OCI-LY7 (cell line): ENCODE results near the gene CCDC77. TPM values are rescaled to one million over a fixed set of nuclear protein-coding genes. Genes with fewer than 3 reads are reported as not detected.

Source experiments
- BruUV-seq: library from RNA; stranded (reverse); fragments of 400-500 nt; replicated peaks from 2 replicates; lab custom pipeline; 2021; lab: Mats Ljungman, UMichigan
- CTCF ChIA-PET: fragments of 300-600 bp; sonication (Branson Sonifier 250); formaldehyde crosslinking; loops from one replicate; lab custom pipeline; 2022; ENCODE audit warnings: antibody characterized with exemption; ENCODE audit not compliant: unreplicated experiment; lab: Charles Lee
- POLR2A ChIA-PET: fragments of 300-600 bp; sonication (Branson Sonifier 250); formaldehyde crosslinking; loops from one replicate; lab custom pipeline; 2022; ENCODE audit warnings: antibody characterized with exemption; lab: Charles Lee
- DNase-seq: peaks from one replicate; pipeline ENCODE4 v3.0.0-alpha.2; 2015; ENCODE audit warnings: low spot score
- H2AFZ ChIP-seq: fragments of 200-600 bp; sonication (generic), shearing (Covaris generic); 2 replicates; pipeline ENCODE4 v1.6.1; 2014; ENCODE audit warnings: mild to moderate bottlenecking, antibody characterized with exemption, low read length, moderate library complexity
- H3K27ac ChIP-seq: fragments of 200-600 bp; sonication (generic); 2 replicates; pipeline ENCODE4 v1.5.1; 2014; ENCODE audit warnings: mixed run types, low read depth, mild to moderate bottlenecking, moderate library complexity, low read length, inconsistent platforms; ENCODE audit not compliant: poor library complexity, severe bottlenecking
- H3K36me3 ChIP-seq: fragments of 200-600 bp; sonication (generic); 2 replicates; pipeline ENCODE4 v1.6.1; 2014; ENCODE audit warnings: mild to moderate bottlenecking, antibody characterized with exemption, low read length, moderate library complexity, mixed read lengths; ENCODE audit not compliant: insufficient read depth
- H3K4me1 ChIP-seq: fragments of 200-600 bp; sonication (generic); 2 replicates; pipeline ENCODE4 v1.5.1; 2014; ENCODE audit warnings: mild to moderate bottlenecking, low read length; ENCODE audit not compliant: insufficient read depth, poor library complexity, severe bottlenecking
- H3K4me2 ChIP-seq: fragments of 200-600 bp; sonication (generic); 2 replicates; pipeline ENCODE4 v1.6.1; 2014; ENCODE audit warnings: mild to moderate bottlenecking, low read length
- H3K4me3 ChIP-seq: fragments of 200-600 bp; sonication (generic); 2 replicates; pipeline ENCODE4 v1.5.1; 2014; ENCODE audit warnings: mild to moderate bottlenecking, low read depth, low read length; ENCODE audit not compliant: poor library complexity, severe bottlenecking
- H3K79me2 ChIP-seq: fragments of 200-600 bp; sonication (generic); 2 replicates; pipeline ENCODE4 v1.6.1; 2016; ENCODE audit warnings: low read depth, mild to moderate bottlenecking, low read length, moderate library complexity, mixed read lengths; ENCODE audit not compliant: insufficient read depth
- H3K9me2 ChIP-seq: fragments of 200-600 bp; sonication (generic); 2 replicates; pipeline ENCODE4 v1.6.1; 2016; ENCODE audit warnings: mild to moderate bottlenecking, low read length, mixed read lengths; ENCODE audit not compliant: insufficient read depth
- H3K9me3 ChIP-seq: fragments of 200-600 bp; sonication (generic); 2 replicates; pipeline ENCODE4 v1.6.1; 2014; ENCODE audit warnings: mild to moderate bottlenecking, mixed run types, low read length, mixed read lengths
- H4K20me1 ChIP-seq: fragments of 200-600 bp; sonication (generic); 2 replicates; pipeline ENCODE4 v1.6.1; 2014; ENCODE audit warnings: mild to moderate bottlenecking, antibody characterized with exemption, low read length, moderate library complexity, mixed read lengths; ENCODE audit not compliant: insufficient read depth
- CTCF ChIP-seq: fragments of 200-600 bp; sonication (generic); conservative IDR thresholded peaks from 2 replicates; pipeline ENCODE4 v1.5.1; 2014; ENCODE audit warnings: mild to moderate bottlenecking, antibody characterized with exemption, low read length, moderate library complexity, mixed read lengths
- EZH2phosphoT487 ChIP-seq: fragments of 200-600 bp; sonication (generic); IDR thresholded peaks from 2 replicates; pipeline ENCODE4 v1.6.1; 2018; ENCODE audit warnings: low read depth, borderline replicate concordance, mild to moderate bottlenecking, mixed run types, antibody characterized with exemption, low read length, moderate library complexity, mixed read lengths
- intact Hi-C: fragments of 100-400 bp; cut with micrococcal nuclease; formaldehyde crosslinking; loops from one replicate; pipeline ENCODE4 v1.10.0; 2022; ENCODE audit not compliant: unreplicated experiment
- total RNA-seq, 2 experiments: library from RNA; depleted of rRNA in 1 of 2; stranded (reverse); fragments of >200 nt in 1 of 2; shearing (Covaris generic) in 1 of 2; gene quantifications; 2 replicates each; pipeline ENCODE4 v1.2.3, GENCODE V29; 2014 to 2022

The CCDC77 gene
- total RNA-seq, 2 experiments from 2014 or later: 22.2 to 22.5 TPM

- POLR2A ChIA-PET: no interaction called here
- no peaks in the 10 kb centered on the region for H3K4me1 ChIP-seq
These were observed 80.6 kb downstream of the CCDC77 start for GRCh38 chr12:482061-482460.

GRCh38 chr12:484096-484495 is 82.7 kb downstream of the CCDC77 start:
- H3K36me3 ChIP-seq: no peaks in the 10 kb centered on the region
- ChIA-PET POLR2A (interaction anchor here (0.6 kb wide), 1 partner anchor 292 kb away, joined by 4 read pairs; no protein-coding TSS in a partner anchor), CTCF (no interaction called here)
- H2AFZ ChIP-seq: no peak overlapping the region
- H3K4me3 ChIP-seq: no peak overlapping the region
- no TSS peak for BruUV-seq
- no peaks in the 10 kb centered on the region for H3K9me2 ChIP-seq
- no peaks in the 10 kb centered on the region for H4K20me1 ChIP-seq
- H3K4me2 ChIP-seq: no peak overlapping the region
- no peaks in the 10 kb centered on the region for H3K79me2 ChIP-seq
- no peak overlapping the region for H3K27ac ChIP-seq
- H3K9me3 ChIP-seq: no peaks in the 10 kb centered on the region
- intact Hi-C loops: no loop called here
- TF ChIP-seq EZH2phosphoT487: no peak
- no peak for TF ChIP-seq CTCF
- no peaks in the 10 kb centered on the region for H3K4me1 ChIP-seq
- no peak for DNase-seq

More at GRCh38 chr12:482061-482460, 80.6 kb downstream of the CCDC77 start:
- no peak overlapping the region for H3K4me2 ChIP-seq
- no peaks in the 10 kb centered on the region for H3K9me3 ChIP-seq
- H3K4me3 ChIP-seq: no peak overlapping the region
- no peaks in the 10 kb centered on the region for H4K20me1 ChIP-seq
- DNase-seq: no peak
- H3K9me2 ChIP-seq: no peaks in the 10 kb centered on the region
- BruUV-seq: no TSS peak
- H3K27ac ChIP-seq: no peak overlapping the region
- TF ChIP-seq EZH2phosphoT487: no peak
- no peak for TF ChIP-seq CTCF
- CTCF ChIA-PET: no interaction called here
- no peak overlapping the region for H2AFZ ChIP-seq
- H3K36me3 ChIP-seq: no peaks in the 10 kb centered on the region
- no peaks in the 10 kb centered on the region for H3K79me2 ChIP-seq
- intact Hi-C loops: no loop called here

DNA sequence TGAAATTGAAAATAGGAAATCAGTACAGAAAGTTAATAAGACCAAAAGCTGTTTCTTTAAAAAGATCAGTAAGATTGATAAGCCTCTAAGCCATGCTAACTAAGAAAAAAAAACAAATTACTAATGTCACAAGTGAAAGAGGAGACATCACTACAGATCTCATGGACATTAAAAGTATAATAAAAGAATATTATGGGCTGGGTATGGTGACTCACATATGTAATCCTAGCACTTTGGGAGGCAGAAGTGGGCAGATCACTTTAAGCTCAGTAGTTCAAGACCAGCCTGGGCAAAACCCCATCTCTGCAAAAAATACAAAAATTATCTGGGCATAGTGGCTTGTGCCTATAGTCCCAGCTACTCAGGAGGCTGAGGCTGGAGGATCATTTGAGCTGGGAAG is 88.8 kb downstream of the CCDC77 start:
- no peaks in the 10 kb centered on the region for H3K79me2 ChIP-seq
- intact Hi-C loops: no loop called here
- no peak for DNase-seq
- no peak overlapping the region for H3K27ac ChIP-seq
- H3K4me3 ChIP-seq: no peak overlapping the region
- CTCF ChIA-PET: no interaction called here
- H3K36me3 ChIP-seq: no peaks in the 10 kb centered on the region
- no TSS peak for BruUV-seq
- no peak overlapping the region for H2AFZ ChIP-seq
- no peaks in the 10 kb centered on the region for H3K4me1 ChIP-seq
- no peaks in the 10 kb centered on the region for H4K20me1 ChIP-seq
- no peaks in the 10 kb centered on the region for H3K9me2 ChIP-seq
- POLR2A ChIA-PET: interaction anchor here (0.6 kb wide), 1 partner anchor 497 kb away, joined by 3 read pairs; no protein-coding TSS in a partner anchor
- TF ChIP-seq EZH2phosphoT487 (no peak), CTCF (no peak)
- no peak overlapping the region for H3K4me2 ChIP-seq
- H3K9me3 ChIP-seq: no peaks in the 10 kb centered on the region

Other genes with a start within 250 kb of the CCDC77 start
- not detected in 2 replicates for gene SLC6A12, start 187.5 kb upstream of the CCDC77 start, total RNA-seq (2014; rRNA removed; shearing (Covaris generic))
- not detected in 2 replicates for gene SLC6A12, start 187.5 kb upstream of the CCDC77 start, total RNA-seq (2022)
- 0.09 TPM in 1 of 2 replicates, not detected in the other for gene SLC6A13, start 138.8 kb upstream of the CCDC77 start, total RNA-seq (2014; rRNA removed; shearing (Covaris generic))
- gene SLC6A13, start 138.8 kb upstream of the CCDC77 start, total RNA-seq (2022): not detected in 2 replicates
- 39.6 and 48.8 TPM in 2 replicates for gene KDM5A, start 12.3 kb upstream of the CCDC77 start, total RNA-seq (2014; rRNA removed; shearing (Covaris generic))
- gene KDM5A, start 12.3 kb upstream of the CCDC77 start, total RNA-seq (2022): 73.0 and 88.8 TPM in 2 replicates
- 3.2 and 3.4 TPM in 2 replicates for gene B4GALNT3, start 58.3 kb downstream of the CCDC77 start, total RNA-seq (2014; rRNA removed; shearing (Covaris generic))
- gene B4GALNT3, start 58.3 kb downstream of the CCDC77 start, total RNA-seq (2022): 5.0 and 5.4 TPM in 2 replicates